Dendritic cell treated with granulocyte-macrophage colony-stimulating factor and Interleukin-4, amounts not matched to agents 40 ng/mL and 50 ng/mL, for 4 days (primary cell): ENCODE data around the gene TMSB4X.
"Not testable (repeated sequence)": the region's sequence is repeated elsewhere in the genome, so short reads cannot be mapped to it uniquely, and the experiment has no call there.

Source experiments
- H3K27ac Mint-ChIP-seq: one replicate; pipeline ENCODE4 v1.8.0; 2022; ENCODE audit warnings: mild to moderate bottlenecking, mixed read lengths
- H3K27me3 Mint-ChIP-seq: one replicate; pipeline ENCODE4 v1.8.0; 2022; ENCODE audit warnings: mild to moderate bottlenecking, mixed read lengths
- H3K36me3 Mint-ChIP-seq: one replicate; pipeline ENCODE4 v1.8.0; 2022; ENCODE audit warnings: low read depth, mixed read lengths
- H3K4me1 Mint-ChIP-seq: one replicate; pipeline ENCODE4 v1.8.0; 2022; ENCODE audit warnings: low read depth, mixed read lengths
- H3K4me3 Mint-ChIP-seq: one replicate; pipeline ENCODE4 v1.8.0; 2022; ENCODE audit warnings: mild to moderate bottlenecking, moderate library complexity, mixed read lengths
- H3K9me3 Mint-ChIP-seq: one replicate; pipeline ENCODE4 v1.8.0; 2022; ENCODE audit warnings: mixed read lengths
- intact Hi-C: fragments of 100-400 bp; cut with micrococcal nuclease; formaldehyde crosslinking; loops from one replicate; pipeline ENCODE4 v1.15.0; 2022

TMSB4X gene

DNA sequence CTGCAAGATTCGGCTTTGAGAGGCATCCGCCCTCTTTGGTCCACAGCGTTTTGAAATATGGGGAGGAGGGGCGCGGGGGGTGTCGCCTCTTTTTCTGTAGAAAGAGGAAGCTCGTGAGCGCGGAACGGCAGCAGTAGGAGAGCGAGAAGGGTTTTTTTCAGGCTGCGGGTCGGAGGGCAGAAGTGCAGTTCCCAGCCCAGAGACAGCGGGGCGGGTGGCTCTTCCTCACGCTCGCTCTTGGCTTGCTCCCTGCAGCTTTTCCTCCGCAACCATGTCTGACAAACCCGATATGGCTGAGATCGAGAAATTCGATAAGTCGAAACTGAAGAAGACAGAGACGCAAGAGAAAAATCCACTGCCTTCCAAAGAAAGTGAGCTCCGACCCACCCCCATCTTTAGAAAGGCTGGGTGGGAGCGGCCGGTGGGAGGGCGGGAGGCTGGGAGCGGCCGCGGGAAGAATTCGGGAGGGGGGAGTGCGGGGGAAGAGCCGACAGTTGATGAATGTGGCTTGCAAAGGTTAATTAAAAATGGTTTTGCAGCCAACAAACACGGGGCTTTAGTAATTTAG is 1.2 kb downstream of the TMSB4X start:
- H3K4me3 Mint-ChIP-seq, result peak overlapping the region; percentile 98
- H3K4me1 Mint-ChIP-seq, result peaks cover 34% of the 10 kb centered on the region
- no peaks in the 10 kb centered on the region for H3K9me3 Mint-ChIP-seq
- H3K27ac Mint-ChIP-seq, result peak overlapping the region; percentile 93
- peaks cover 42% of the 10 kb centered on the region for H3K36me3 Mint-ChIP-seq
- no peaks in the 10 kb centered on the region for H3K27me3 Mint-ChIP-seq
- intact Hi-C loops, result loop anchor here (2.0 to 5.0 kb wide), 3 partner anchors 19 to 116 kb away; no protein-coding TSS in a partner anchor

DNA sequence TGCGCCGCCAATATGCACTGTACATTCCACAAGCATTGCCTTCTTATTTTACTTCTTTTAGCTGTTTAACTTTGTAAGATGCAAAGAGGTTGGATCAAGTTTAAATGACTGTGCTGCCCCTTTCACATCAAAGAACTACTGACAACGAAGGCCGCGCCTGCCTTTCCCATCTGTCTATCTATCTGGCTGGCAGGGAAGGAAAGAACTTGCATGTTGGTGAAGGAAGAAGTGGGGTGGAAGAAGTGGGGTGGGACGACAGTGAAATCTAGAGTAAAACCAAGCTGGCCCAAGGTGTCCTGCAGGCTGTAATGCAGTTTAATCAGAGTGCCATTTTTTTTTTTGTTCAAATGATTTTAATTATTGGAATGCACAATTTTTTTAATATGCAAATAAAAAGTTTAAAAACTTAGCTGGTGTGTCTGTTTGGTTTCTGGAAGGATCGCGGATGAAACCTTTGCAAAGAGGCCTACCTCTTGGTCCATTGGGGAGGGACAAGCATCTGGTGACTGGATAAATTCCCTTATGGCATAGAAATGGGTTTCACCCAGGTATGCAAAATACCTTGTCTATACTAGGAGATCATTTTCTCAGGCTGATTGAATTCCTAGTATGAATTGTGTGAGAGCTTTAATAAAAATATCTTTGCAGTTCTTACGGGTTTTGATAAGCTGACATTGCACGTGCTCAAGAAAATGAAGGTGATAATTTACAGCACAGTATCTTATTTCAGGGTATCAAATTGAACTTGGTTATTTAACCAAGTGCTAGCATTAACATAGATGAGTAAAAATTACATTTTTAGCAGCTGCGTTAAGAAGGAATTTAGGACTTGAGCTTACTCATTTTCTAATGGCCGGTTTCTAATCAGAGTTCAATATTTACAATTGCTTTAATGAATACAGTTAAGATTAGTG is 2.2 kb downstream of the TMSB4X start:
- intact Hi-C loops, result loop anchor here (5.0 kb wide), 2 partner anchors 35 to 115 kb away; no protein-coding TSS in a partner anchor
- H3K4me1 Mint-ChIP-seq, result peaks cover 29% of the 10 kb centered on the region
- not testable (repeated sequence) for H3K9me3 Mint-ChIP-seq, H3K27me3 Mint-ChIP-seq
- peak overlapping the region; percentile 73 for H3K4me3 Mint-ChIP-seq
- H3K27ac Mint-ChIP-seq, result peak overlapping the region; percentile 93
- H3K36me3 Mint-ChIP-seq, result peaks cover 42% of the 10 kb centered on the region

DNA sequence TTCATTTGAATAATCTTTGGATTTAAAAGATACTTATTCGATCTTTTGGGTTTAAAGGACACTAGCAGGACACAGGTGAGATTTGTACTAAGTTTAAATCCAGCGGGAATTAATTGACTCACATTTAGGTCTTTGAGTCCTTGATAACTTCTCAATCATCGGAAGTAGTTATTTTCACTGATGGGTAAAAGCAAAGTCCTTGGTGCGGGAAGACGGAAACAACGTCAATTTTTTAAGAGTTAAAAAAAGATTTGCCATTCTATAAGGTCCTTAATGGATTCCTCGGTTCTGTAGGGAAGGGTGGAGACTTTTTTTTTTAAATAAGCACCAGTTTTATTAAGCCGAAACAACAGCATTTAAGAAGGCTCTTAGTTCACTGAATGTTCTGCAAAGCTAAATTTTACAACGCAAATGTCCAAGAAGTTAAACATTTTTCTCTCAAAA is 2.9 kb downstream of the TMSB4X start:
- Mint-ChIP-seq H3K27ac (peak overlapping the region; percentile 93), H3K27me3 (no peaks in the 10 kb centered on the region), H3K4me3 (peak overlapping the region; percentile 73), H3K36me3 (peaks cover 42% of the 10 kb centered on the region), H3K9me3 (no peaks in the 10 kb centered on the region), H3K4me1 (peaks cover 25% of the 10 kb centered on the region)
- intact Hi-C loops, result loop anchor here (2.0 to 5.0 kb wide), 3 partner anchors 21 to 115 kb away; no protein-coding TSS in a partner anchor

DNA sequence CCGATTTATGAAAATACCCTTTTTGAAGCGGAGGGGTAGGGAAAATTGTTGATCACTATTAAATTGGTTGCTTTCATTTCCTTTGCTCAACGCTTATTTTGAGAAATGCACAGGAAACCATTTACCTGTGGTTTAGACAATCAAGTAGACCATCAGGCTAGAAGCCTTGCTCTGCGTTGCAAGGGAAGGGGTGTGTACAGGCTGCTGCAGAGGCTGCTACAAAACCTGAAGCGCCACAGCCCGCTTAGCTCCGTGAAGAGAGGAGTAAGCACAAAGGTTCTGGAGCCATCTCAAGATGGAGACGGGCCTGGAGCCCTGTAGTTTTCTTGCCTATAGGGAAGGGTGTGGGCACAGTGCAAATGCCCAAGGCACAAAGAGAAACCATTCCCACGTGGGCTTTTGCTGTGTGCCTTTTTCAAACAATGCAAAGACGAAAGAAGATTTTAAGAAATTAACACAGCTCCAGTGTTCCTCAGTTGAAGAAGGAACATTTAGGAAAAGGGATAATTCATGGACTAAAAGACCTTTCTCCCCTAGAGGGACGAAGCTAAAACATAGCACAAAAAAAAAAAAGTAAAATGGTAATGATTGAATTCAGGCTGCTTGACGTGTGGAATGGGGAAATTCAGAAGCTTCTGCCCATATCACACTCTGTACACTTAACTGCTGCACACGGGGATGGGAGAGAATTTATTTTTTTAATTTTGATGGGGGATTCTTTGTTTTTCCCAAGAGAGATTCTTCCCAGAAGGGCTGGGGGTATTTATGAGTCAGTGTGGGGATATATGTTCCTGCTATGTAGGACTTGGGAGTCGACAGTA is 3.5 kb downstream of the TMSB4X start:
- Mint-ChIP-seq H3K27ac (peak overlapping the region; percentile 93), H3K4me3 (peak overlapping the region; percentile 73), H3K4me1 (peaks cover 22% of the 10 kb centered on the region), H3K27me3 (no peaks in the 10 kb centered on the region), H3K9me3 (no peaks in the 10 kb centered on the region), H3K36me3 (peaks cover 42% of the 10 kb centered on the region)
- intact Hi-C loops, result loop anchor here (2.0 to 5.0 kb wide), 3 partner anchors 20 to 114 kb away; no protein-coding TSS in a partner anchor

DNA sequence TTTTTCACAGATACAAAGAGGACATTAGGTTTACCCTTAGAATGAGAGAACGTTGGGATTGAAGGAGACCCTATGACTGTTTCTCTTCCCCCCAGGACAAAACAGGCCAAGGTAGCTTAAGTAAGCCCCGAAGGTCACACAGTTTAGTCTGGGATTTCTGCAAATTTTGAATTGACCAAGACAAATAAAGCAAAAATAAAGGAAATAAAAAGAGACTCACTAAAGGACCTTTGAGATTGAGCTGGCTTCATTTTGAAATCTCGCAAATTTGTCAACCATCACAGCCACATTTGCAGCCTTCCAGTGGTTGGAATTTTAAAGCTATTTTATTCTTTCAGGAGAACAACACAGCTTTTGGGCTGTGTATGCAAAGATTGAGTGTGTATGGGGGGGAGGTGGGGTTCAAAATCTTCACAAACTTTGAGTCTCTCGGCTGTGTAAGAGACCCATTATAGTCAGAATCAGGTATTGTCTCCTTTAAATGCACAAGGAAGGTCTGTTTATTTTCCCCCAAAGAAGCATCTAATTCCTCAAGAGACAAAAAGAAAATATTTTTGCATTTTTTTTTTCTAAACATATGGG is 4.2 kb downstream of the TMSB4X start:
- Mint-ChIP-seq H3K4me3 (no peak overlapping the region), H3K4me1 (peaks cover 23% of the 10 kb centered on the region), H3K9me3 (no peaks in the 10 kb centered on the region), H3K27ac (peak overlapping the region; percentile 93), H3K27me3 (no peaks in the 10 kb centered on the region), H3K36me3 (peaks cover 42% of the 10 kb centered on the region)
- intact Hi-C loops, result loop anchor here (2.0 to 5.0 kb wide), 3 partner anchors 20 to 113 kb away; no protein-coding TSS in a partner anchor

DNA sequence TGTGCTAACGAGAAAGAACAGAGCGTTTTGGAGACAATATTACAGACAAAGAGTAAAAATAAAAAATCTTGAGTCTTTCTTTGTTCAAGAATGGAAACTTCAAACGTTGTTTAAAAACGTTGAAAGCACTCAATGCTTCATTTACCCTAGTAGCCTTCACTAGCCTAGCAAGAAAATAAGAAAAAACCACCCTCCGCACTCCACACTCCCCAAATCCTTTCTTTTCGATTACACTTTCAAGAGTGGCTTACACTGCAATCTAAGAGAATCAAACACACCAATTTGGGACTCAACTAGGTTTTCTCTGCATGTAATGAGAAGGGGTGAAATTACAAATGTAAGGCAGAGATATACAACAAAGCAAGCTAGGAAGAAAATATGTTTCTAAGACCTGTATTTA is 4.7 kb downstream of the TMSB4X start:
- Mint-ChIP-seq H3K9me3 (no peaks in the 10 kb centered on the region), H3K4me3 (no peak overlapping the region), H3K4me1 (peaks cover 23% of the 10 kb centered on the region), H3K36me3 (peaks cover 41% of the 10 kb centered on the region), H3K27ac (peak overlapping the region; percentile 93), H3K27me3 (no peaks in the 10 kb centered on the region)
- intact Hi-C loops, result loop anchor here (2.0 to 5.0 kb wide), 3 partner anchors 19 to 113 kb away; no protein-coding TSS in a partner anchor

DNA sequence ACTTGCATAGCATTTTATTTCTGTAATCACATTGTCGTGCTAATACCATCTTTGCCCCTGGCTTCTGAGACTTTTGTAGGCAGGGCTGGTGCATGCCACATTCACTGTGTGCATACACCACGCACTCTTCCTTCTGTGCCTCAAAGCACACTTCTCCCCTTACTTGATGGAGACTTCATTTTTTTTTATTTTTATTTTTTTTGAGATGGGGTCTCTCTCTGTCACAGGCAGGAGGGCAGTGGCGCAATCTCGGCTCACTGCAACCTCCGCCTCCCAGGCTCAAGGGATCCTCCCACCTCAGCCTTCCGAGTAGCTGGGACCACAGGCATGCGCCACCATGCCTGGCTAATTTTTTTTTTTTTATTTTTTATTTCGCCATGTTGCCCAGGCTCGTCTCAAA is 5.1 kb downstream of the TMSB4X start:
- Mint-ChIP-seq H3K36me3 (peaks cover 37% of the 10 kb centered on the region), H3K4me1 (peaks cover 25% of the 10 kb centered on the region)
- H3K4me3 Mint-ChIP-seq, H3K9me3 Mint-ChIP-seq, intact Hi-C loops, H3K27me3 Mint-ChIP-seq, H3K27ac Mint-ChIP-seq: not testable (repeated sequence)

DNA sequence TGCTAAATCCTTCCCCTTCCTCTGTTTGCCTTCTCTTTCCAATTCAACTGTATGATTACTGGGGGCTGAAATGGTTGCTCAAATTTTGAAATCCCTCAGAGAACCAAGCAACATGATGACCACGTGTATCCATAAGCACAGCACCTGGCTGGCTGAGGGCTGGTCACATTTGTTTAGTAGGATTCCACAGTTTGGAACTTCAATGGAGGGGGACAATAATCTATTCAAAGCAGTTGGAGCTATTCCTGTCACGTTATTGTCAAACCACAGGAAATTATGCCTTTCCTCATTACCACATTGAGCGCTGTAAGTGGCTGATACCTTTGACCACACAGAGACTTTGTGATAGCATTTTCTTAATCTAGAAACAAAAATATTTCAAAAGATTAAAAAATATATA is 7.0 kb downstream of the TMSB4X start:
- H3K4me3 Mint-ChIP-seq, result no peak overlapping the region
- H3K4me1 Mint-ChIP-seq, result peaks cover 38% of the 10 kb centered on the region
- intact Hi-C loops, result no loop called here
- H3K9me3 Mint-ChIP-seq, result no peaks in the 10 kb centered on the region
- peaks cover 18% of the 10 kb centered on the region for H3K36me3 Mint-ChIP-seq
- no peak overlapping the region for H3K27ac Mint-ChIP-seq
- H3K27me3 Mint-ChIP-seq, result no peaks in the 10 kb centered on the region

DNA sequence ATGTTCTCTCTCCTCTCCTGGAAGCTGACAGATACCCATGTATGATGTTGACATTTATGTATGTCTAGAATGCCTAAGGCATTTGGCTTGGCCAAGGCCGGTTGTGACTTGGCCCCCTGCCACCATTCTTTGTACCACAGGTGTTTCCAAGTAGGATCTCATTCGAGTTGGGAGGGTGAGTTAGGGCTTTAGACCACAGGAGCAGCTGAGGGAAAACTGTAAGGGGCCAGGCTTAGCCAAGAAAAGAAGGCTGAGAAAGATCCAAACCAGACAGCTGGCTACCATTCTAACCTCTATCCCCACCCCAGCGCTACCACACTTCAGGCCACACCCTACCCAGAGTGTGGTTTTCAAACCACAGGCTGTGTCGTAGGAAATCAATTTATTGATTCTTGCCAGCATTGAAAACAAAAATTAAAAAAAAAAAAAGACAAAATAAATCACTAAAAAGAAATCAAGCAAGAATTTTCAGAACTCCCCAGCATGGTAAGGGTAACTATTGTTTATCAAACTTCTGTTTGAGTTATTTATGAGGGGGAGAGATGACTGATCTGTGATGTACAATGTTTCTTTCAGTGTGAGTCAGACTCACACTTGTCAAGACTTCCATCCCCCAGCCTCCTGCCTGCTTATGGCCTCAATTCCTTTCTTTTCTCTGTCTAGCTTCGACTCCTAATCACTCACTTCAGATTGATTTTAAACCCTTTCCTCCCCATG is 9.9 kb downstream of the TMSB4X start:
- peaks cover 32% of the 10 kb centered on the region for H3K4me1 Mint-ChIP-seq
- peak overlapping the region; percentile 61 for H3K27ac Mint-ChIP-seq
- no peak overlapping the region for H3K4me3 Mint-ChIP-seq
- H3K27me3 Mint-ChIP-seq, result no peaks in the 10 kb centered on the region
- H3K36me3 Mint-ChIP-seq, result no peaks in the 10 kb centered on the region
- no peaks in the 10 kb centered on the region for H3K9me3 Mint-ChIP-seq
- intact Hi-C loops, result no loop called here

DNA sequence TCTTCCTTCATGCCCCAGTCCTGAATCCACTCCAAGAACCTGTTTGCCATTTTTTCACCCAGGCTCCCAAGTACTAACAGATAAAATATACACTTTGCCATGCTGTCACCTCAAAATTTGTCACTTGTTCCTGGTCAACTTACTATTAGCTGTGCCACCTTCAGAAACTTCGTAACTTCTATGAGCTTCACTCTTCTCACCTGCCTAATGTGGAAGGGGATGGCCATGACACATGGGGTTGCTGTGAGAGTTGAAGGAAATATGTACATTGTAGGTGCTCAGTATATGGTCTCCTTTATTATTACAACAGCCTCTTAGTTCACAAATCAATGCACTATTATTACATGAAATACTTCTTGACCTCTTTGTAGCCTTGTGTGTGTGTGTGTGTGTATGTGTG is 10.4 kb downstream of the TMSB4X start:
- intact Hi-C loops, result no loop called here
- peaks cover 32% of the 10 kb centered on the region for H3K4me1 Mint-ChIP-seq
- no peaks in the 10 kb centered on the region for H3K36me3 Mint-ChIP-seq
- no peaks in the 10 kb centered on the region for H3K27me3 Mint-ChIP-seq
- no peaks in the 10 kb centered on the region for H3K9me3 Mint-ChIP-seq
- peak overlapping the region; percentile 61 for H3K27ac Mint-ChIP-seq
- H3K4me3 Mint-ChIP-seq, result no peak overlapping the region

DNA sequence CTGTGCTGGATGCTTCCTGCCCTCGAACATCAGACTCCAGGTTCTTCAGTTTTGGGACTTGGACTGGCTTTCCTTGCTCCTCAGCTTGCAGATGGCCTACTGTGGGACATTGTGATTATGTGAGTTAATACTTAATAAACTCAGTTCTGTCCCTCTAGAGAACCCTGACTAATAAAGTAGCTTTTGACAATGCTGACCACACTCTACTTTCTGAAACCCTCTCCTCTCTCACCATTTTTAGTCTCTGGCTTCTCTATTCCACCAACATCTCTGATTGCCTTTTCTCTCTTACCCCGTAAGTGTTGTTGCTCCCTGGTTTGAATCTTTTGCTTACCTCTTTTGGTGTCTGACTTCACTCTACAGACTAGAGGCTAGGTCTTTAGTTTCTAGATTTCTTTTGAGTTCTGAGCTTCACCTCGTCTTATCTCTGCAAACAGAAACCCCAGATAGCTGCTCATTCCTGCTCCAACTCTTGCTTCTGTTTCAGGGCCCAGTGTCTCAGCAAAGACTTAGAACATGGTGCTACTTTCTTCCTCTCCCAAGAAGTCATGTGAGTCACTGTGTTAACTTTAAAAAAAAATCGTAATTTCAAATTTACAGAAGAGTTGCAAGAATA is 11.4 kb downstream of the TMSB4X start:
- no peak overlapping the region for H3K4me3 Mint-ChIP-seq
- H3K36me3 Mint-ChIP-seq, result no peaks in the 10 kb centered on the region
- peak overlapping the region; percentile 64 for H3K27ac Mint-ChIP-seq
- H3K4me1 Mint-ChIP-seq, result peaks cover 32% of the 10 kb centered on the region
- H3K27me3 Mint-ChIP-seq, result no peaks in the 10 kb centered on the region
- H3K9me3 Mint-ChIP-seq, result no peaks in the 10 kb centered on the region
- intact Hi-C loops, result no loop called here

DNA sequence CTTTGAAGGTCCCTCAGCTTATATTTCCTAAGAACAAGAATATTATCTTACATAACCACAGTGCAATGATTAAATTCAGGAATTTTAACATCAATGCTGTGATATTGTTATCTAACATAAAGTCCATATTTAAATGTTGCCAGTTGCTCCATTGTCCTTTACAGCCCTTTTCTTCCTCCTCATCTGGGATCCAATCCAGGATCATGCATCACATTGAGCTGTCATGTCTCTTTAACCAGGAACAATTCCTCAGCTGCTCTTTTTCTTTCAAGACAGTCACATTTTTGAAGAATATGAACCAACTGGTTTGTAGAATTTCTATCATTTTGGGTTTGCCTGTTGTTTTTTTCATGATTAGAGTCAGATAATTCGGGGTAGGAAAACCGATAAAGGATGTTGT is 12.0 kb downstream of the TMSB4X start:
- Mint-ChIP-seq H3K4me3 (no peak overlapping the region), H3K4me1 (peaks cover 34% of the 10 kb centered on the region)
- intact Hi-C loops, result no loop called here

More for the DNA sequence above, 12.0 kb downstream of the TMSB4X start:
- peak overlapping the region; percentile 64 for H3K27ac Mint-ChIP-seq
- H3K9me3 Mint-ChIP-seq, result no peaks in the 10 kb centered on the region
- H3K27me3 Mint-ChIP-seq, result no peaks in the 10 kb centered on the region
- H3K36me3 Mint-ChIP-seq, result no peaks in the 10 kb centered on the region
